Muscle of leg (tissue), 9 donors: ENCODE measurements around the gene CLEC3B. TPM values are rescaled to one million over a fixed set of nuclear protein-coding genes. Genes with fewer than 3 reads are reported as not detected.

Source experiments
- polyA plus RNA-seq, 8 donors: library from polyadenylated mRNA; unstranded; fragments of 120-200 nt; gene quantifications; one replicate each; pipeline versions ENCODE4 v1.2.1 to v1.2.3, GENCODE V29; 2013; ENCODE audit warnings: inconsistent platforms in 1 of 8, low replicate concordance in 1 of 8; ENCODE audit not compliant: insufficient read length in 8 of 8, insufficient read depth in 1 of 8
- total RNA-seq: library from RNA; stranded (reverse); fragments of 120-200 nt; gene quantifications from one replicate; pipeline ENCODE4 v1.2.4, GENCODE V29; 2013

CLEC3B gene
- total and polyA plus RNA-seq, 9 donors, result 79.2 to 184 (median 129) TPM

Other genes starting within 250 kb of the CLEC3B start
- gene TMEM42, start 164.4 kb upstream of the CLEC3B start, total RNA-seq, result 15.6 TPM
- gene TMEM42, start 164.4 kb upstream of the CLEC3B start, polyA plus RNA-seq, result 10 to 100 TPM; 11.9 to 15.4 (median 13.5) TPM
- gene TGM4, start 151.7 kb upstream of the CLEC3B start, total RNA-seq, result not detected
- gene TGM4, start 151.7 kb upstream of the CLEC3B start, polyA plus RNA-seq, result under 1 TPM in 6 of 8 donors, not detected in 2; 0.04 to 0.28 (median 0.06) TPM
- gene ZDHHC3, start 50.1 kb upstream of the CLEC3B start, total RNA-seq, result 40.7 TPM
- gene ZDHHC3, start 50.1 kb upstream of the CLEC3B start, polyA plus RNA-seq, result 10 to 100 TPM; 39.1 to 47.6 (median 43.1) TPM
- gene EXOSC7, start 50.1 kb upstream of the CLEC3B start, total RNA-seq, result 46.3 TPM
- 10 to 100 TPM; 39.5 to 51.4 (median 43.2) TPM for gene EXOSC7, start 50.1 kb upstream of the CLEC3B start, polyA plus RNA-seq
- 0.04 TPM for gene CDCP1, start 120.1 kb downstream of the CLEC3B start, total RNA-seq
- 1 to 10 TPM in 1 of 8 donors, under 1 TPM in 7; 0.30 to 1.9 (median 0.48) TPM for gene CDCP1, start 120.1 kb downstream of the CLEC3B start, polyA plus RNA-seq
- 0.98 TPM for gene TMEM158, start 200.0 kb downstream of the CLEC3B start, total RNA-seq
- gene TMEM158, start 200.0 kb downstream of the CLEC3B start, polyA plus RNA-seq, result 1 to 10 TPM; 1.8 to 3.7 (median 2.3) TPM